ENCODE measurements around the gene GSK3A.

DNA sequence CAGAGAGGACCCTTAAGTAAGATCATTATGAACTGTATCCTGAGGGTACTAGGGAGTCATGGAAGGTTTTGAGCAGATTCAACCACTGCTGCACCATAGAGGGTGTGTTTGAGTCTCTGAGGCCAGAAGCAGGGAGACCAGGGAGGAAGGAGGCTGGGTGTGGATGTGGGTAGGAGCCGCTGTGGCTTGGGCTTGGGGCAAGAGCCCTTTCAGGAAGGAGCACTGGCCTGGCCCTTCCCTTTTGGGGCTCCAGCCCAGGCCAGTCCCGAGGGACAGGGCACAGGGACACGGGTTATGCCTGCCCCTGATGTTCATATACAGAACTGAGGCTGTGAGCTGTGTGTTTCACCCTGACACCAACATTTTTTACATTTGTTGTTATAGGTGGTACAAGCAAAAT is 33.9 kb upstream of the GSK3A start:
- TF ChIP-seq CTCF (IDR thresholded peaks at IDR 0.05) (no peak), POLR2AphosphoS5 (IDR thresholded peaks at IDR 0.05; ENCODE audit: low read depth, low read length) (no peak), REST (IDR thresholded peaks at IDR 0.05; ENCODE audit: insufficient read depth in 1 of 2, low read depth in 2 of 2, low read length in 1 of 2) (no peak), SIN3A (IDR thresholded peaks at IDR 0.05; ENCODE audit: borderline replicate concordance, insufficient read depth, low read depth, low read length) (no peak), TCF7L2 (IDR thresholded peaks at IDR 0.05; ENCODE audit: low read depth, low read length) (no peak)

Measured in Panc1 (cell line).